HL-60 (cell line): ENCODE results near the gene TUBGCP6.
A peak's percentile ranks its signal among the peaks of the same experiment; 100 is the strongest.

ENCODE experiments used
- DNase-seq, 2 experiments: peaks; one replicate each; pipeline ENCODE4 v3.0.0-alpha.2; 2010 to 2020; ENCODE audit warnings: low read depth in 1 of 2, low spot score in 1 of 2
- H3K27ac ChIP-seq: fragments of 250-450 bp; sonication (Bioruptor Pico); replicated peaks from 2 replicates; pipeline ENCODE4 v1.5.1; 2020; ENCODE audit warnings: mild to moderate bottlenecking, moderate library complexity
- H3K27me3 ChIP-seq: fragments of 250-450 bp; sonication (Bioruptor Pico); 2 replicates; pipeline ENCODE4 v1.5.1; 2021; ENCODE audit warnings: mild to moderate bottlenecking, moderate library complexity; ENCODE audit not compliant: insufficient read depth, poor library complexity, severe bottlenecking
- H3K4me3 ChIP-seq: replicated peaks from 2 replicates; pipeline ENCODE4 v1.5.1; 2011; ENCODE audit warnings: mild to moderate bottlenecking, control low read depth, low read length; ENCODE audit not compliant: insufficient read depth
- GABPA ChIP-seq: IDR thresholded peaks from 2 replicates; pipeline ENCODE4 v1.6.1; 2012; ENCODE audit warnings: low read depth
- POLR2AphosphoS5 ChIP-seq: IDR thresholded peaks from 2 replicates; pipeline ENCODE4 v1.6.1; 2012; ENCODE audit warnings: low read depth
- SPI1 ChIP-seq: IDR thresholded peaks from 2 replicates; pipeline ENCODE4 v1.6.1; 2012; ENCODE audit warnings: low read depth, mild to moderate bottlenecking, borderline replicate concordance
- TF ChIP-seq, protein P1 (sequence below): IDR thresholded peaks from 2 replicates; pipeline ENCODE4 v1.6.1; 2012; ENCODE audit warnings: low read depth; ENCODE audit not compliant: insufficient replicate concordance
- TF ChIP-seq, protein P2 (sequence below): IDR thresholded peaks from one replicate; pipeline ENCODE4 v1.5.1; 2011; ENCODE audit warnings: low read length, control low read depth, inconsistent platforms; ENCODE audit not compliant: insufficient read depth

Gene TUBGCP6

DNA sequence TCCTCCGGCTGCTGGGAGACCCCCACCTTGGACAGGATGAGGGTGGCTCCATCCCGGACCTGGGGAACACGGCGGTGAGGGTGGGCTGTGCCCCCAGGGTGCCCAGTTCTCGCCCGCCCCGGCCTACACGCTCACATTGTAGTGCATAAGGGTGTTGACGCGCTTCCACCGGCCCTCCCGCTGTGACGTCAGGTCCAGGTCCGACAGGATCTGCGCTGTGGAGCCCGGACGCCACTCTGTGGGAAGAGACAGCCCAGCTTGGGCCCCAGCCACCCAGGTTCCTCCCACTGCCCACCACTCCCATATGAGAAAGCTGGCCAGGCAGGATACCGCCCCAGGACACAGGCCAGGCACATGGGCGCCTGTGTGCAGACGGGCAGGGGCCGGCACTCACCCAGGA is 33.6 kb upstream of the TUBGCP6 start:
- H3K27ac ChIP-seq, result no peak overlapping the region
- no peak overlapping the region for H3K4me3 ChIP-seq
- DNase-seq, result no peak
- H3K27me3 ChIP-seq, result no peaks in the 10 kb centered on the region
- no peak for TF ChIP-seq POLR2AphosphoS5
- TF ChIP-seq, protein P1, sequence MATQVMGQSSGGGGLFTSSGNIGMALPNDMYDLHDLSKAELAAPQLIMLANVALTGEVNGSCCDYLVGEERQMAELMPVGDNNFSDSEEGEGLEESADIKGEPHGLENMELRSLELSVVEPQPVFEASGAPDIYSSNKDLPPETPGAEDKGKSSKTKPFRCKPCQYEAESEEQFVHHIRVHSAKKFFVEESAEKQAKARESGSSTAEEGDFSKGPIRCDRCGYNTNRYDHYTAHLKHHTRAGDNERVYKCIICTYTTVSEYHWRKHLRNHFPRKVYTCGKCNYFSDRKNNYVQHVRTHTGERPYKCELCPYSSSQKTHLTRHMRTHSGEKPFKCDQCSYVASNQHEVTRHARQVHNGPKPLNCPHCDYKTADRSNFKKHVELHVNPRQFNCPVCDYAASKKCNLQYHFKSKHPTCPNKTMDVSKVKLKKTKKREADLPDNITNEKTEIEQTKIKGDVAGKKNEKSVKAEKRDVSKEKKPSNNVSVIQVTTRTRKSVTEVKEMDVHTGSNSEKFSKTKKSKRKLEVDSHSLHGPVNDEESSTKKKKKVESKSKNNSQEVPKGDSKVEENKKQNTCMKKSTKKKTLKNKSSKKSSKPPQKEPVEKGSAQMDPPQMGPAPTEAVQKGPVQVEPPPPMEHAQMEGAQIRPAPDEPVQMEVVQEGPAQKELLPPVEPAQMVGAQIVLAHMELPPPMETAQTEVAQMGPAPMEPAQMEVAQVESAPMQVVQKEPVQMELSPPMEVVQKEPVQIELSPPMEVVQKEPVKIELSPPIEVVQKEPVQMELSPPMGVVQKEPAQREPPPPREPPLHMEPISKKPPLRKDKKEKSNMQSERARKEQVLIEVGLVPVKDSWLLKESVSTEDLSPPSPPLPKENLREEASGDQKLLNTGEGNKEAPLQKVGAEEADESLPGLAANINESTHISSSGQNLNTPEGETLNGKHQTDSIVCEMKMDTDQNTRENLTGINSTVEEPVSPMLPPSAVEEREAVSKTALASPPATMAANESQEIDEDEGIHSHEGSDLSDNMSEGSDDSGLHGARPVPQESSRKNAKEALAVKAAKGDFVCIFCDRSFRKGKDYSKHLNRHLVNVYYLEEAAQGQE, result no peak

DNA sequence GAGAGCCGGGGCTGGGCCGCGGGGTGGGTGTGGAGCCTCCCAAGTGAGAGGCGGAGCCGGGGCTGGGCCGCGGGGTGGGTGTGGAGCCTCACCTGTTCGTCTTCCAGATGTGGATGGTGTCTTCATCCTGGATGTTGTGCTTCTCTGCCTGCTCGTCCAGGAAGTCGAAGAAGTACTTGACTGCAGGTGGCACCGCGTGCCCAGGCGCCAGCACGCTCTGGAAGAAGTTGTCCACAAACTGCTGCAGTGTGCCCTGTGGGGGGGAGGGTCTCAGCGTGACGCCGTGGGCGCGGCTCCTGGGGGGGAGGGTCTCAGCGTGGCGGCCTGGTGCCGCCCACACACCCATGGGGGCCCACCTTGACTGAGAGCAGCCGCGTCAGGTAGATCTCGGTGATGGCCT is 32.9 kb upstream of the TUBGCP6 start:
- H3K4me3 ChIP-seq, result no peak overlapping the region
- H3K27me3 ChIP-seq, result no peaks in the 10 kb centered on the region
- TF ChIP-seq GABPA, result no peak
- TF ChIP-seq, protein P2, sequence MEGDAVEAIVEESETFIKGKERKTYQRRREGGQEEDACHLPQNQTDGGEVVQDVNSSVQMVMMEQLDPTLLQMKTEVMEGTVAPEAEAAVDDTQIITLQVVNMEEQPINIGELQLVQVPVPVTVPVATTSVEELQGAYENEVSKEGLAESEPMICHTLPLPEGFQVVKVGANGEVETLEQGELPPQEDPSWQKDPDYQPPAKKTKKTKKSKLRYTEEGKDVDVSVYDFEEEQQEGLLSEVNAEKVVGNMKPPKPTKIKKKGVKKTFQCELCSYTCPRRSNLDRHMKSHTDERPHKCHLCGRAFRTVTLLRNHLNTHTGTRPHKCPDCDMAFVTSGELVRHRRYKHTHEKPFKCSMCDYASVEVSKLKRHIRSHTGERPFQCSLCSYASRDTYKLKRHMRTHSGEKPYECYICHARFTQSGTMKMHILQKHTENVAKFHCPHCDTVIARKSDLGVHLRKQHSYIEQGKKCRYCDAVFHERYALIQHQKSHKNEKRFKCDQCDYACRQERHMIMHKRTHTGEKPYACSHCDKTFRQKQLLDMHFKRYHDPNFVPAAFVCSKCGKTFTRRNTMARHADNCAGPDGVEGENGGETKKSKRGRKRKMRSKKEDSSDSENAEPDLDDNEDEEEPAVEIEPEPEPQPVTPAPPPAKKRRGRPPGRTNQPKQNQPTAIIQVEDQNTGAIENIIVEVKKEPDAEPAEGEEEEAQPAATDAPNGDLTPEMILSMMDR, result no peak
- TF ChIP-seq POLR2AphosphoS5, result no peak
- TF ChIP-seq, protein P1, result no peak
- no peak for TF ChIP-seq SPI1
- no peak for DNase-seq
- no peak overlapping the region for H3K27ac ChIP-seq

DNA sequence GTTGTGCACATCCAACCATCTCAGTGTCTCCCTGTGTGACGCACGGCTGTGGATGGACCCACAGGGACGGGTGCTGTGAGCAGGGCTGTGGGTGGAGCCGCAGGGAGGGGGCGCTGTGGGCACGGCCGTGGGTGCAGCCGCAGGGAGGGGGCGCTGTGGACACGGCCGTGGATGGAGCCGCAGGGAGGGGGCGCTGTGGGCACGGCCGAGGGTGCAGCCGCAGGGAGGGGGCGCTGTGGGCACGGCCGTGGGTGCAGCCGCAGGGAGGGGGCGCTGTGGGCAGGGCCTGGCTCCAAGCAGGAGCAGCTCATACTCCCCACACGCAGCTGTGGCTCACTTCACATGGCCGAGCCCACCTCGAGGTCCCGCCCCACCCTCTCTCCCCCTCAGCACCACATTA is 31.3 kb upstream of the TUBGCP6 start:
- DNase-seq, result peak; percentile 85 to 92
- no peak overlapping the region for H3K4me3 ChIP-seq

More for the DNA sequence above, 31.3 kb upstream of the TUBGCP6 start:
- Histone ChIP-seq H3K27ac (no peak overlapping the region), H3K27me3 (peaks cover 7% of the 10 kb centered on the region)
- TF ChIP-seq, protein P1, result no peak
- TF ChIP-seq POLR2AphosphoS5, result peak; percentile 96
- no peak for TF ChIP-seq GABPA
- TF ChIP-seq SPI1, result no peak
- TF ChIP-seq, protein P2, result peak; percentile 88
